ENCODE measurements around the gene SMIM41. TPM values are rescaled to one million over a fixed set of nuclear protein-coding genes. Genes with fewer than 3 reads are reported as not detected.

The SMIM41 gene
- total RNA-seq, 1 donor from 2014 or later = 0.26 TPM

GRCh38 chr12:52060498-52061177 is 18.9 kb upstream of the SMIM41 start:
- no peak for TF ChIP-seq CTCF (IDR thresholded peaks at IDR 0.05; ENCODE audit: insufficient read depth, low read length, severe bottlenecking)
- Histone ChIP-seq H3K36me3 (ENCODE audit: control insufficient read depth, insufficient read depth, low read length) (no peaks in the 10 kb centered on the region), H3K27me3 (ENCODE audit: control insufficient read depth, insufficient read depth, low read length) (no peaks in the 10 kb centered on the region), H3K4me3 (ENCODE audit: low read depth, low read length) (no peak overlapping the region)
- DNase-seq (ENCODE audit: low read depth) (no peak), FAIRE-seq (no peak)

- no peaks in the 10 kb centered on the region for H3K36me3 ChIP-seq (ENCODE audit: control insufficient read depth, insufficient read depth, low read length)
- FAIRE-seq (no peak), DNase-seq (ENCODE audit: low read depth) (no peak)
- H3K27me3 ChIP-seq (ENCODE audit: control insufficient read depth, insufficient read depth, low read length) = no peaks in the 10 kb centered on the region
- no peak for TF ChIP-seq CTCF (IDR thresholded peaks at IDR 0.05; ENCODE audit: insufficient read depth, low read length, severe bottlenecking)
- H3K4me3 ChIP-seq (ENCODE audit: low read depth, low read length) = no peak overlapping the region
Measured at GRCh38 chr12:52061470-52062166, 17.9 kb upstream of the SMIM41 start.

GRCh38 chr12:52062167-52063081 is 17.1 kb upstream of the SMIM41 start:
- DNase-seq (ENCODE audit: low read depth) = no peak
- Histone ChIP-seq H3K36me3 (ENCODE audit: control insufficient read depth, insufficient read depth, low read length) (no peaks in the 10 kb centered on the region), H3K4me3 (ENCODE audit: low read depth, low read length) (no peak overlapping the region), H3K27me3 (ENCODE audit: control insufficient read depth, insufficient read depth, low read length) (no peaks in the 10 kb centered on the region)
- no peak for FAIRE-seq
- no peak for TF ChIP-seq CTCF (IDR thresholded peaks at IDR 0.05; ENCODE audit: insufficient read depth, low read length, severe bottlenecking)

- no peaks in the 10 kb centered on the region for H3K27me3 ChIP-seq (ENCODE audit: control insufficient read depth, insufficient read depth, low read length)
- TF ChIP-seq CTCF (IDR thresholded peaks at IDR 0.05; ENCODE audit: insufficient read depth, low read length, severe bottlenecking) = no peak
- H3K36me3 ChIP-seq (ENCODE audit: control insufficient read depth, insufficient read depth, low read length) = no peaks in the 10 kb centered on the region
- no peak for DNase-seq (ENCODE audit: low read depth)
- no peak for FAIRE-seq
- H3K4me3 ChIP-seq (ENCODE audit: low read depth, low read length) = no peak overlapping the region
Measured at GRCh38 chr12:52063082-52063924, 16.2 kb upstream of the SMIM41 start.

- no peaks in the 10 kb centered on the region for H3K36me3 ChIP-seq (ENCODE audit: control insufficient read depth, insufficient read depth, low read length)
- H3K27me3 ChIP-seq (ENCODE audit: control insufficient read depth, insufficient read depth, low read length) = no peaks in the 10 kb centered on the region
- no peak for FAIRE-seq
- no peak overlapping the region for H3K4me3 ChIP-seq (ENCODE audit: low read depth, low read length)
- TF ChIP-seq CTCF (IDR thresholded peaks at IDR 0.05; ENCODE audit: insufficient read depth, low read length, severe bottlenecking) = no peak
- DNase-seq (ENCODE audit: low read depth) = peak; percentile 28
Measured at GRCh38 chr12:52063981-52064649, 15.4 kb upstream of the SMIM41 start.
